GM23248 (cell line): Measurements from ENCODE around the gene UBE2V1.

Experiments used
- EZH2 ChIP-seq: fragments of 200-600 bp; sonication (generic); IDR thresholded peaks from 2 replicates; pipeline ENCODE4 v1.6.1; 2018; ENCODE audit warnings: antibody characterized with exemption, mild to moderate bottlenecking; ENCODE audit not compliant: insufficient read depth, poor library complexity, severe bottlenecking
- EZH2phosphoT487 ChIP-seq: fragments of 200-600 bp; sonication (generic); IDR thresholded peaks from 2 replicates; pipeline ENCODE4 v1.6.1; 2018; ENCODE audit warnings: antibody characterized with exemption, moderate library complexity, mild to moderate bottlenecking, low read depth; ENCODE audit not compliant: insufficient read depth

DNA sequence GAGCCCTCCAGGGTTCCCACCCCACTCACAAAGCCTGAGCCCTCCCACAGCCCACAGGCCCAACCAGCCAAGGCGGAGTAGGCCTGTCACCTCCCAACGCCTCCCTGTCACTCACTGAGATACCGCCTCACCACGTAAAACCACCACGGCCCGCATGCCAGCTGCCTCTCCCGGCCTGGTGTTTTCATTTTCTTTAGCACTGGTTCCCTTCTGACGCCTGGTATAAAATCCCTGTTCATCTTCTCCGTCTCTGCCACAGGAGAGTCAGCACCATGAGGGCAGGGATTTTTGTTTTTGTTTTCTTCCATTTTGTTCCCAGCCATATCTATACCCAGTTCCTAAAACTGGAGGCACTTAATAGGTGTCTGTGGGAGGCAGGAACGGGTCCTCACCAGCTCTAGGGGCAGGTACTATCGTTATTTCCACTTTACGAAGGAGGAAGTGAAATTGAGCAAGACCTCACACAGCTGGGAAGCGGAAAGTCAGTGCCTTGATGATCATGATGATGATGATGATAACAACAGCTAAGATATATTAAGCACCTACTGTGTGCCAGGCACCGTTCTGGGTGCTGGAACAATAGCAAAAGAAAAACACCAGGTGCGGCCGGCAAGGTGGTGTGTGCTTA, 71.6 kb downstream of the UBE2V1 start:
- TF ChIP-seq EZH2 (no peak), EZH2phosphoT487 (no peak)
